Spleen (tissue), 7 donors: ENCODE data around the gene CNTN5.

ENCODE experiments used
- CTCF ChIP-seq, 11 experiments: fragments of 200-600 bp in 7 of 11; fragments of 450-650 bp in 4 of 11; sonication (generic) in 4 of 11; IDR thresholded peaks in 8 of 11; conservative IDR thresholded peaks in 3 of 11; 1 replicate in 7 of 11; 2 replicates in 4 of 11; pipeline versions ENCODE4 v1.4.0 to v1.8.0; 2016 to 2021; ENCODE audit warnings: antibody characterized with exemption in 11 of 11, inconsistent platforms in 4 of 11, mild to moderate bottlenecking in 1 of 11
- POLR2A ChIP-seq, 3 donors: fragments of 450-650 bp; IDR thresholded peaks; one replicate each; pipeline ENCODE4 v1.5.1; 2017; ENCODE audit warnings: antibody characterized with exemption in 3 of 3, mild to moderate bottlenecking in 1 of 3
- donor health status: DM: no; HTN: no; CAD: no; lungs with moderate emphysema.
- donor health status: DM: no; HTN: no; CAD: no.
- donor health status: DM: no; HTN: no; CAD: no.

GRCh38 chr11:99988471-99988837 lies 967.7 kb downstream of the CNTN5 start:
- TF ChIP-seq CTCF (IDR thresholded peaks at IDR 0.05 in 8 of 11, conservative IDR thresholded peaks at IDR 0.05 in 3 of 11) = no peak
- TF ChIP-seq POLR2A (IDR thresholded peaks at IDR 0.05) = no peak
